Mammary epithelial cell (primary cell): Measurements from ENCODE around the gene SMR3B.

ENCODE experiments used
- EZH2 ChIP-seq: IDR thresholded peaks from 2 replicates; pipeline ENCODE4 v1.6.1; 2012; ENCODE audit warnings: low read length, inconsistent platforms, borderline replicate concordance
- TF ChIP-seq, protein P1 (sequence below), 2 donors: IDR thresholded peaks in 1 of 2; conservative IDR thresholded peaks in 1 of 2; 2 replicates each; pipeline ENCODE4 v1.5.1; 2011 to 2012; ENCODE audit warnings: inconsistent platforms in 2 of 2, low read length in 2 of 2, mild to moderate bottlenecking in 2 of 2, control low read depth in 1 of 2, low read depth in 1 of 2; ENCODE audit not compliant: insufficient read depth in 1 of 2; ENCODE audit errors: extremely low read depth in 1 of 2

DNA sequence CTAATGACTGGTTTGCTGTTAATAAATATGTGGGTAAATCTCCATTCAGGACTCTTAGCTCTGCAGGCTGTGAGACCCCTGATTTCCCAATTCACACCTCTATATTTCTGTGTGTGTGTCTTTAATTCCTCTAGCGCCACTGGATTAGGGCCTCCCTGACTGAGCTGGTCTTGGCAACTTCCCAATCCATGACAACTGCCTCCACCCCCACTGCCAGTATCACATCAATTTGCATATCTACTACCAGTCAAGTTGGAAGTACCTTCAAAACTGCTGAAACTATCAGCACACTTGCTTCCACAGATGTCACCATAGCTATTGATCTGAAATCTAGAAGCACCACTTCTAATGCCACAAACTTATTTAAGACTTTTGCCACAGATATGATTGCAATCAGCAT, 42.4 kb downstream of the SMR3B start:
- TF ChIP-seq, protein P1, sequence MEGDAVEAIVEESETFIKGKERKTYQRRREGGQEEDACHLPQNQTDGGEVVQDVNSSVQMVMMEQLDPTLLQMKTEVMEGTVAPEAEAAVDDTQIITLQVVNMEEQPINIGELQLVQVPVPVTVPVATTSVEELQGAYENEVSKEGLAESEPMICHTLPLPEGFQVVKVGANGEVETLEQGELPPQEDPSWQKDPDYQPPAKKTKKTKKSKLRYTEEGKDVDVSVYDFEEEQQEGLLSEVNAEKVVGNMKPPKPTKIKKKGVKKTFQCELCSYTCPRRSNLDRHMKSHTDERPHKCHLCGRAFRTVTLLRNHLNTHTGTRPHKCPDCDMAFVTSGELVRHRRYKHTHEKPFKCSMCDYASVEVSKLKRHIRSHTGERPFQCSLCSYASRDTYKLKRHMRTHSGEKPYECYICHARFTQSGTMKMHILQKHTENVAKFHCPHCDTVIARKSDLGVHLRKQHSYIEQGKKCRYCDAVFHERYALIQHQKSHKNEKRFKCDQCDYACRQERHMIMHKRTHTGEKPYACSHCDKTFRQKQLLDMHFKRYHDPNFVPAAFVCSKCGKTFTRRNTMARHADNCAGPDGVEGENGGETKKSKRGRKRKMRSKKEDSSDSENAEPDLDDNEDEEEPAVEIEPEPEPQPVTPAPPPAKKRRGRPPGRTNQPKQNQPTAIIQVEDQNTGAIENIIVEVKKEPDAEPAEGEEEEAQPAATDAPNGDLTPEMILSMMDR (conservative IDR thresholded peaks at IDR 0.05 in 1 of 2, IDR thresholded peaks at IDR 0.05 in 1 of 2; ENCODE audit: extremely low read depth in 1 of 2, insufficient read depth in 1 of 2, low read depth in 1 of 2, low read length in 2 of 2), result no peak
- TF ChIP-seq EZH2, result no peak
